D721Med (cell line): ENCODE measurements around the gene MYO5C.

Experiments
- DNase-seq: peaks from one replicate; pipeline ENCODE4 v3.0.0; 2011; ENCODE audit warnings: low spot score; ENCODE audit not compliant: insufficient read length
- FAIRE-seq: peaks from 2 replicates; lab custom pipeline; 2011; peaks lifted over from hg19 to GRCh38; lab: Jason Lieb, UNC
- CTCF ChIP-seq: IDR thresholded peaks from 2 replicates; pipeline ENCODE4 v1.5.1; 2012; ENCODE audit warnings: mild to moderate bottlenecking, control low read depth; ENCODE audit not compliant: insufficient read depth; ENCODE audit errors: missing control alignments

Gene MYO5C

DNA sequence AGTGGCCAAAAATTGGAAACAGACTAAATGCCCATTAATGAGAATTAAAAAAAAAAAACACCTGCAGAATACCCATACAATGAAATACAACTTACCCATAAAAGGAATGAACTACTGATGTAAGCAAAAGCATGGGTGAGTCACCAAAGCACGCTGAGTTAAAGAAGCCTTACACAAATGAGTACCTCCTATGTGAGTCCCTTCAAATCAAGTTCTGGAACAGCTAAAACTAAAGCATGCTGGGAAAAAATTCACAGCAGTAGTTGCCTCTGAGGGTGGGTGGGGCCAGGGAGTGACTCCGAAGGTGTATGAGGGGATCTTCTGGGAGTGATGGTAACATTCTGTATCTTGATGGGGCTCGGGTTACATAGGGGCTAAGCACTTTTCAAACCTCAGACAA is 11.4 kb downstream of the MYO5C start:
- DNase-seq (no peak), FAIRE-seq (no peak)
- TF ChIP-seq CTCF = no peak

DNA sequence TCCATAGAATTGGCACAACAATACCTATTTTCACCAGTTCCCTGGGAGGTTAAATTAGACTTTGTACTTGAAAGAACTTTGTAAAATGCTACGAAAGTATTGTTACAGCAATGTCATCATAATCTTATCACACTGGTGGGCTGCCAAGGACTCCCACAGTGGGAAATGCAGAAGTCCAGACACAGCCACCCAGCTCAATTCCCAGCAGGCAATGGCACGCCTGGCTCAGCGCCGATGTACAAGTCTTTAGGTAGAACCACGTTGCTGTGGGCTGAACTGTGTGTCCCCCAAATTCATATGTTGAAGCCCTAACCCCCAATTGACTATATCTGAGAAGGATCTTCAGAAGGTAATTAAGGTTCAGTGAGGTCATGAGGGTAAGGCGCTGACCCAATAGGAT is 12.3 kb downstream of the MYO5C start:
- DNase-seq = no peak
- no peak for TF ChIP-seq CTCF
- no peak for FAIRE-seq

- no peak for DNase-seq
- FAIRE-seq = no peak
- no peak for TF ChIP-seq CTCF
Measured at GRCh38 chr15:52282418-52282817, 13.2 kb downstream of the MYO5C start.

DNA sequence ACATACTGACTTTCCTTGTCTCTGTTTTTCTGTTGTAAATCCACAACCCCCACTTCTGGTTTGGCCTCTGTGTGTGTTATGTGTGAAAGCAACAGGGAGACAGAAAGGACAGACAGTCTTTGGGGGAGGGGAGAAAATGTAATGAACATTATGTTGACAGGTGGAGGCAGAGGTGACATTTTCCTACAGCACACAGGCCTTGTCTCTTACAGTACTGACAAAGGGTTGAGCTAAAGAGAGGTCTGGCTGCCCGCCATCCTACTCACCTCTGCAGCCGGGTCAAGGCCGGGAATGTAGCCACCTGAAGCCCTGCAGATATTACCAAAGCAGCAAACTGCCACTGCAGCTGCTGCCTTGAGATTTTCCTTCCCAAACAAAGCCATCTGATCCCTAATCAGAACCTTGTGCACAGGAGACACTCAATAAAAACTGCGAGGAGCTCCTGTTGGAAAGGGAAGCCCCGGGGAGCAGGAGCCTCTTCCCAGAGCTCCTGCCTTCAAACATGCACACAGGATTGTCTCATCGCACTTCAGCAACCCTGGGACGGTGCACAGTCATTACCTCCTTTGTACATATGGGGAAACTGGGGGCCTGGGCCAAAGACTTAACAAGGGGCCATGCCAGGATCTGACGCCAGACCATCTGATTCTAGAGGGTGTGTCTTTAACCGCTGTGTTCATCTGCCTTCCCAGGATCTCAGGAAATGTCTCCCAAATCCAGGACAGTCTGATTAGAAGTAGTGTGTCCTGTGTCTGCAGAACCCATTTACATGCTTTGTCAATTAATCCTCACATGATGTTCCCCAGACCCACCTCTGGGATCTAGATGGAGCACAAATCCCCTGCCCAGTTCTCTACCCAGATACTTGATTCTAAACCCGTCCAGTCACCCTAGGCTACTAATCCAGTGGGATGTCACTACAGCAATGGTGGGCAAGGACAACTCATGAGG is 14.2 kb downstream of the MYO5C start:
- FAIRE-seq = no peak
- no peak for TF ChIP-seq CTCF
- no peak for DNase-seq

DNA sequence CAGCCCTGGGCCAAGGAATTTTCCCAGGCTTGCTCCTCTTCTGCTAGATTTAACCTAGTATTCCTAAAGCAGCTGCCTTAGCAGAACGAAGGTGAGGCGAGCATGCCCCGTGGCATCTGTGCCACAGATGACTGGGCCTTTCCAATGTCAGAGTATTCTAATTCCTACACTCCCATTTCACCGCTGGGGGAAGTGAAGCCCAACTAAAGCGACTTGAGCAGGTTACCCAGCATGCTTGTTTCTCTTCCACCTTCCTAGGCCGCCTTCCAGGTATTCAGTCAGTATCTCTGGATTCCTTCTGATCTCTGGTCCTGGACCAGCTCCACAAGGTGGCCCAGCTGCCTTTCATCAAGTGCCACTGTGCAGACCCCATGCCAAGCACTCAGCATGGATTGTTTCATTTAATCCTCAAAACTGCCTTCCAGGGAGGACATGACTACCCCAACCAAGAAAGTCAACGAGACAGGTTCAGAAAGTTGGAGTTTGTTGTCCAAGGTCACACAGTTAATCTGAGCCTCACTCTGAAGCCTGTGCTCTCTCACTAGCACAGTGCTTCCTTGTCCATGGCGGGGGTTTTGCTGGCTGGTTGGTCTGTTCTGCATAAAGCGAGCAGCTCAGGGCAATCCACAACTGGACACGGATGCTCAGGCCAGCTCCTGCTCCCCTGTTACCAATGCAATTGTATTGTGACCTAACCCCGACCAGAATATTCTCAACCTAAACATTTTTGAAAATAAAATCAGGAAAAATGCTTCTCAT is 15.1 kb downstream of the MYO5C start:
- FAIRE-seq = no peak
- no peak for TF ChIP-seq CTCF
- DNase-seq = no peak

- DNase-seq (no peak), FAIRE-seq (no peak)
- no peak for TF ChIP-seq CTCF
Measured at GRCh38 chr15:52278636-52279367, 16.8 kb downstream of the MYO5C start.
